Adrenal gland (tissue), 5 donors: ENCODE results near the gene DMD.

Experiments used
- POLR2A ChIP-seq, 2 donors: fragments of 450-650 bp; IDR thresholded peaks; one replicate each; pipeline ENCODE4 v1.6.1; 2017; ENCODE audit warnings: antibody characterized with exemption in 2 of 2, mild to moderate bottlenecking in 2 of 2, moderate library complexity in 1 of 2
- TF ChIP-seq, protein P1 (sequence below), 6 experiments: fragments of 450-650 bp in 4 of 6; fragments of 200-600 bp in 2 of 6; sonication (generic) in 1 of 6; IDR thresholded peaks; 1 replicate in 5 of 6; 2 replicates in 1 of 6; pipeline versions ENCODE4 v1.5.1 to v1.8.0; 2016 to 2021; ENCODE audit warnings: antibody characterized with exemption in 6 of 6, mild to moderate bottlenecking in 2 of 6, moderate library complexity in 1 of 6
- donor health status: DM: no; HTN: no; CAD: no.

DNA sequence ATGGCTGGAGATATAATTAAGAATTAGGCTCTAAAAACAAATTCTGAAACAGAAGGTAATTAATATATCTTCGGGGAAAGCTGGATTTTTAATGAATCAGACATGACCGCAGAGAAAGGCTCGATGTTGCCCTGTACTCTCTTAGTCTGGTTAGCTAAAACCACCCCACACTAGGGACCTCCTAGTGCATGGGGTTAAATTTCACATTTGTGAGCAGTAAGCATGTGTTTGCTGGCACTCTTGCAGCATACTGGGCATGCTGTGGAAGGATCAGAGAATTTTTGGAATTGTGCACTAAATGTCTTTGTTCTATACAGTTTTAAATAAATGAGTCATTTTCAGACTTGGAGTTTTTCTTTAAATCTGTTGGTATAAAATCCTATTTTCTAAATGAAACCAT lies 1663.9 kb downstream of the DMD start:
- TF ChIP-seq, protein P1, sequence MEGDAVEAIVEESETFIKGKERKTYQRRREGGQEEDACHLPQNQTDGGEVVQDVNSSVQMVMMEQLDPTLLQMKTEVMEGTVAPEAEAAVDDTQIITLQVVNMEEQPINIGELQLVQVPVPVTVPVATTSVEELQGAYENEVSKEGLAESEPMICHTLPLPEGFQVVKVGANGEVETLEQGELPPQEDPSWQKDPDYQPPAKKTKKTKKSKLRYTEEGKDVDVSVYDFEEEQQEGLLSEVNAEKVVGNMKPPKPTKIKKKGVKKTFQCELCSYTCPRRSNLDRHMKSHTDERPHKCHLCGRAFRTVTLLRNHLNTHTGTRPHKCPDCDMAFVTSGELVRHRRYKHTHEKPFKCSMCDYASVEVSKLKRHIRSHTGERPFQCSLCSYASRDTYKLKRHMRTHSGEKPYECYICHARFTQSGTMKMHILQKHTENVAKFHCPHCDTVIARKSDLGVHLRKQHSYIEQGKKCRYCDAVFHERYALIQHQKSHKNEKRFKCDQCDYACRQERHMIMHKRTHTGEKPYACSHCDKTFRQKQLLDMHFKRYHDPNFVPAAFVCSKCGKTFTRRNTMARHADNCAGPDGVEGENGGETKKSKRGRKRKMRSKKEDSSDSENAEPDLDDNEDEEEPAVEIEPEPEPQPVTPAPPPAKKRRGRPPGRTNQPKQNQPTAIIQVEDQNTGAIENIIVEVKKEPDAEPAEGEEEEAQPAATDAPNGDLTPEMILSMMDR (IDR thresholded peaks at IDR 0.05) = no peak
- no peak for TF ChIP-seq POLR2A (IDR thresholded peaks at IDR 0.05)
